Measurements from ENCODE around the gene PLEKHD1. TPM values are rescaled to one million over a fixed set of nuclear protein-coding genes. Genes with fewer than 3 reads are reported as not detected.

Gene PLEKHD1
- total and polyA plus RNA-seq, 5 donors from 2014 or later: 0.05 to 0.25 (median 0.18) TPM; not detected in 2

DNA sequence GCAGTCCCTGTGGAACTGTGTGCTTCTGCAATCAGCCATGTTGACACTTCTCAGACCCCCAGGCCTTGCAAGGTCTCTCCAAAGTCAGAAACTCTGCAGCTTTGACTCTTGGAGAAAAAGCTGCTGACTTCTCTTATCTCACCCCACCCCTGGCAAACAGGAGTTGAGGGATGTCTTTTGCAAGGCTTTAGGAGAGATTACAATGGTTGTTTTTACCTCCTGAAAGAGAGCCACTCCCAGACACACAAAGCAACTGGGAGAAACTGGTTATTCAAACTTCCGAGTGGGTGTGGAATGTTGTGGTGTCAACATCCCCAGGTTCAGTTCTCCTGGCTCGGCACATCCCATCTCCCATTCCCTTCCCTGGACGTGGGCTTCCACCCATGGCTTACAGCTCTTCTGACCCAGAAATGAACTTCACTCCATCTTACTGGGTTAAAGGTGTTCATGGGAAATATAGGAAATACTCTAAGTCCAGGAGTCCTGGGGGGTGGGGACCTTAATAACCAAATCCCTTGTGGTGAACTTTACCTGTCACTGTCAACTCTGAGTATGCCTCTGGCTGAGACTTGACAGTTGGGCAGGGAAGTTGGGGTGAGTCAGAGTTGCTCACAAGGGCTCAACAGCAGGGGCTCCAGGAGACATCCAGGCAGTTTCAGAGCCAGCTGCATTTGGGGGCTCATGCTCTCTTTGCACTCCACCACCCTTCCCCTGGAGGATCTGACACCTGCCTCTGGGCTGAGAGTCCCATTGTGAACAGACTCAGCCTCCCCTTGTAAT, 48.2 kb downstream of the PLEKHD1 start:
- Mint-ChIP-seq H3K27ac (peak overlapping the region in 1 of 3 donors; percentile 69), H3K27me3 (peaks cover 34% of the 10 kb centered on the region), H3K4me1 (no peaks in the 10 kb centered on the region), H3K9me3 (peaks cover 0 to 3% (median 0%) of the 10 kb centered on the region in 7 donors), H3K4me3 (no peak overlapping the region), H3K36me3 (no peaks in the 10 kb centered on the region)
- Histone ChIP-seq H3K36me3 (ENCODE audit: control insufficient read depth, insufficient read depth, low read length) (no peaks in the 10 kb centered on the region), H3K4me3 (ENCODE audit: low read depth, low read length) (no peak overlapping the region), H3K27ac (ENCODE audit: insufficient read depth, low read length, poor library complexity, severe bottlenecking) (no peak overlapping the region), H3K27me3 (ENCODE audit: control insufficient read depth, insufficient read depth, low read length) (peaks cover 9% of the 10 kb centered on the region), H3K4me1 (ENCODE audit: control insufficient read depth, insufficient read depth, low read length, poor library complexity, severe bottlenecking) (no peaks in the 10 kb centered on the region), H3K9me3 (ENCODE audit: control insufficient read depth in 2 of 2, low read length in 2 of 2) (no peaks in the 10 kb centered on the region)
- no peak for ATAC-seq (ENCODE audit: low read depth in 2 of 2)
- no peak for DNase-seq

- Mint-ChIP-seq H3K36me3 (no peaks in the 10 kb centered on the region), H3K9me3 (peaks cover 0 to 7% (median 0%) of the 10 kb centered on the region in 7 donors), H3K4me3 (no peak overlapping the region), H3K4me1 (no peaks in the 10 kb centered on the region), H3K27ac (no peak overlapping the region), H3K27me3 (peaks cover 43% of the 10 kb centered on the region)
- Histone ChIP-seq H3K9me3 (ENCODE audit: control insufficient read depth in 2 of 2, low read length in 2 of 2) (no peaks in the 10 kb centered on the region), H3K27ac (ENCODE audit: insufficient read depth, low read length, poor library complexity, severe bottlenecking) (no peak overlapping the region), H3K36me3 (ENCODE audit: control insufficient read depth, insufficient read depth, low read length) (no peaks in the 10 kb centered on the region), H3K4me1 (ENCODE audit: control insufficient read depth, insufficient read depth, low read length, poor library complexity, severe bottlenecking) (no peaks in the 10 kb centered on the region), H3K4me3 (ENCODE audit: low read depth, low read length) (no peak overlapping the region), H3K27me3 (ENCODE audit: control insufficient read depth, insufficient read depth, low read length) (peaks cover 9% of the 10 kb centered on the region)
- DNase-seq (no peak), ATAC-seq (ENCODE audit: low read depth in 2 of 2) (no peak)
These were observed 50.8 kb downstream of the PLEKHD1 start for GRCh38 chr14:69535230-69535848.

DNA sequence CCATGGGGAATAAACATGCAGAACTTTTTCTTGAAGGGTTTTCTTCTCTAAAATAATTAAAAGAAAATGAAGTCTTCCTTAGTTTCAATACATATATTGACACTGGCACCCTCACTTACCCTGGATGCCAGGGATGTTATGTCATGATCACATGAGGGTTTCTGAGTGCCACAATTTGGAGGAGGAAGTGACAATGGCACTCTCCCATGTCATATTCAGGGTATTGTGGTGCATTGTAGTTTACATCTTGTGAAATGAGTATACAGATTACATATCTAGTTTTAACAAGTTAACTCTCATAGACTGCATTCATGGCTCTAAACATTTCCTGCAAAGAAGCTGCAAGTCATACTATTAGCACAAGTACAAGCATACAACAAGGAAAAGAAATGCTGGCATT, 52.4 kb downstream of the PLEKHD1 start:
- no peak overlapping the region for H3K4me3 Mint-ChIP-seq
- no peaks in the 10 kb centered on the region for H3K36me3 ChIP-seq (ENCODE audit: control insufficient read depth, insufficient read depth, low read length)
- peaks cover 34% of the 10 kb centered on the region for H3K27me3 Mint-ChIP-seq
- peaks cover 9% of the 10 kb centered on the region for H3K27me3 ChIP-seq (ENCODE audit: control insufficient read depth, insufficient read depth, low read length)
- no peaks in the 10 kb centered on the region for H3K4me1 Mint-ChIP-seq
- no peak overlapping the region for H3K27ac Mint-ChIP-seq
- H3K27ac ChIP-seq (ENCODE audit: insufficient read depth, low read length, poor library complexity, severe bottlenecking): no peak overlapping the region
- no peaks in the 10 kb centered on the region for H3K36me3 Mint-ChIP-seq
- H3K4me3 ChIP-seq (ENCODE audit: low read depth, low read length): no peak overlapping the region
- peaks cover 0 to 7% (median 0%) of the 10 kb centered on the region in 7 donors for H3K9me3 Mint-ChIP-seq
- ATAC-seq (ENCODE audit: low read depth in 2 of 2) (no peak), DNase-seq (no peak)
- H3K4me1 ChIP-seq (ENCODE audit: control insufficient read depth, insufficient read depth, low read length, poor library complexity, severe bottlenecking): no peaks in the 10 kb centered on the region
- H3K9me3 ChIP-seq (ENCODE audit: control insufficient read depth in 2 of 2, low read length in 2 of 2): no peaks in the 10 kb centered on the region

DNA sequence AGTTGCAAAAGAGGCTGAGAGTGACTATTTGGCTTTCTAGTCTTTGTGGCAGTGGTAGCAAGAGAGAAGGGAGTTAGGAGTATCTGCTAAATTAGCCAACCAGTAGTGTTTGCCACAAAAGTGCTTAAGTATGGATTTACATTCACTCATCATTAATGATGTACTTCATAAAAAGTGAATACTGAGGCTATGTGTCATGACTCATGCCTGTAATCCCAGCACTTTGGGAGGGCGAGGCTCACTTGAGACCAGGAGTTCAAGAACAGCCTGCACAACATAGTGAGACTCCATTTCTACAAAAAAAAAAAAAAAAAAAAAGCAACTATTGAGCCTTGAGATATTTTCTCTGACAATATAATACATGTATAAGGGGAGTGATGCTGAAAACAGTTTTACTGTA, 53.4 kb downstream of the PLEKHD1 start:
- Histone ChIP-seq H3K27me3 (ENCODE audit: control insufficient read depth, insufficient read depth, low read length) (peaks cover 9% of the 10 kb centered on the region), H3K4me3 (ENCODE audit: low read depth, low read length) (no peak overlapping the region), H3K9me3 (ENCODE audit: control insufficient read depth in 2 of 2, low read length in 2 of 2) (no peaks in the 10 kb centered on the region), H3K36me3 (ENCODE audit: control insufficient read depth, insufficient read depth, low read length) (no peaks in the 10 kb centered on the region), H3K27ac (ENCODE audit: insufficient read depth, low read length, poor library complexity, severe bottlenecking) (no peak overlapping the region), H3K4me1 (ENCODE audit: control insufficient read depth, insufficient read depth, low read length, poor library complexity, severe bottlenecking) (no peaks in the 10 kb centered on the region)
- Mint-ChIP-seq H3K4me3 (no peak overlapping the region), H3K4me1 (no peaks in the 10 kb centered on the region), H3K27me3 (peaks cover 34% of the 10 kb centered on the region), H3K27ac (peak overlapping the region in 1 of 3 donors; percentile 20), H3K36me3 (no peaks in the 10 kb centered on the region), H3K9me3 (peaks cover 0 to 7% (median 0%) of the 10 kb centered on the region in 7 donors)
- no peak for DNase-seq
- ATAC-seq (ENCODE audit: low read depth in 2 of 2): no peak

- H3K36me3 Mint-ChIP-seq: no peaks in the 10 kb centered on the region
- no peaks in the 10 kb centered on the region for H3K9me3 ChIP-seq (ENCODE audit: control insufficient read depth in 2 of 2, low read length in 2 of 2)
- DNase-seq (no peak), ATAC-seq (ENCODE audit: low read depth in 2 of 2) (no peak)
- peaks cover 0 to 7% (median 0%) of the 10 kb centered on the region in 7 donors for H3K9me3 Mint-ChIP-seq
- no peak overlapping the region for H3K27ac Mint-ChIP-seq
- H3K4me3 Mint-ChIP-seq: no peak overlapping the region
- no peak overlapping the region for H3K4me3 ChIP-seq (ENCODE audit: low read depth, low read length)
- H3K4me1 ChIP-seq (ENCODE audit: control insufficient read depth, insufficient read depth, low read length, poor library complexity, severe bottlenecking): no peaks in the 10 kb centered on the region
- H3K36me3 ChIP-seq (ENCODE audit: control insufficient read depth, insufficient read depth, low read length): no peaks in the 10 kb centered on the region
- H3K27me3 Mint-ChIP-seq: peaks cover 32% of the 10 kb centered on the region
- no peak overlapping the region for H3K27ac ChIP-seq (ENCODE audit: insufficient read depth, low read length, poor library complexity, severe bottlenecking)
- peaks cover 0 to 3% (median 0%) of the 10 kb centered on the region in 4 donors for H3K4me1 Mint-ChIP-seq
- H3K27me3 ChIP-seq (ENCODE audit: control insufficient read depth, insufficient read depth, low read length): peaks cover 7% of the 10 kb centered on the region
These were observed 54.2 kb downstream of the PLEKHD1 start for GRCh38 chr14:69538766-69539165.

- no peaks in the 10 kb centered on the region for H3K4me1 ChIP-seq (ENCODE audit: control insufficient read depth, insufficient read depth, low read length, poor library complexity, severe bottlenecking)
- H3K27me3 ChIP-seq (ENCODE audit: control insufficient read depth, insufficient read depth, low read length): peaks cover 12% of the 10 kb centered on the region
- no peak for DNase-seq
- Mint-ChIP-seq H3K4me3 (no peak overlapping the region), H3K27me3 (peaks cover 29% of the 10 kb centered on the region), H3K4me1 (peaks cover 0 to 6% (median 0%) of the 10 kb centered on the region in 4 donors), H3K27ac (no peak overlapping the region), H3K36me3 (no peaks in the 10 kb centered on the region), H3K9me3 (peaks cover 0 to 6% (median 0%) of the 10 kb centered on the region in 7 donors)
- no peaks in the 10 kb centered on the region for H3K9me3 ChIP-seq (ENCODE audit: control insufficient read depth in 2 of 2, low read length in 2 of 2)
- no peaks in the 10 kb centered on the region for H3K36me3 ChIP-seq (ENCODE audit: control insufficient read depth, insufficient read depth, low read length)
- no peak for ATAC-seq (ENCODE audit: low read depth in 2 of 2)
- H3K4me3 ChIP-seq (ENCODE audit: low read depth, low read length): no peak overlapping the region
- H3K27ac ChIP-seq (ENCODE audit: insufficient read depth, low read length, poor library complexity, severe bottlenecking): no peak overlapping the region
These were observed 55.3 kb downstream of the PLEKHD1 start for GRCh38 chr14:69539631-69540410.

DNA sequence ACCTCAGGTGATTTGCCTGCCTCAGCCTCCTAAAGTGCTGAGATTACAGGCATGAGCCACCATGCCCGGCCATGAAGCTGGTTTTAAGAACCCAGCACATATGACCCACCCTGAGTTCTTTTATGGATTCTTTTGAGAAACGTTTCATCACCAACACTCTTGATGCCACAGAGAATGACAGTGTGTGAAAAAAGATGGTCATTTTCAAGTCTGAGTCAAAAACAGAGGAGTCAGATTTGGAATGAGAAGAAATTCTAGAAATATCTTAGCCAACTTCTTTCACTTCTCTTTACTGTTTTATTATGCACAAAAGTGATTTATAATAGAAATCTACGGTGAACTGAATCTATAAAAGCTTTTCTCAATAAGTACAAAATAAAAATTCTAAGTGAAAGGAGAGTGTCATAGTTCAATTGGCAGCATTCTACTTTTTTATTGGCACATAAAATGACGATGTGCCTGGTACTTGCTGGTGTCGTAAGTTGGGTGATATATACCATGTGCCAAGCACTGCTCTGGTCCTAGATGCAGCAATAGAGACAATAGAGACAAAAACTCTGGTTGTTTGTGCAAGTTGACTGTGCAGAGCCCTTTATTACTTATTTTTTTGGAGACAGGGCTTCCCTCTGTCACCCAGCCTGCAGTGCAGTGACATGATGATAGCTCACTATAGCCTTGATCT, 56.3 kb downstream of the PLEKHD1 start:
- H3K27me3 ChIP-seq (ENCODE audit: control insufficient read depth, insufficient read depth, low read length): peaks cover 8% of the 10 kb centered on the region
- no peaks in the 10 kb centered on the region for H3K36me3 Mint-ChIP-seq
- H3K27me3 Mint-ChIP-seq: peaks cover 26% of the 10 kb centered on the region
- peaks cover 0 to 6% (median 0%) of the 10 kb centered on the region in 4 donors for H3K4me1 Mint-ChIP-seq
- no peaks in the 10 kb centered on the region for H3K9me3 ChIP-seq (ENCODE audit: control insufficient read depth in 2 of 2, low read length in 2 of 2)
- H3K36me3 ChIP-seq (ENCODE audit: control insufficient read depth, insufficient read depth, low read length): no peaks in the 10 kb centered on the region
- peaks cover 0 to 4% (median 0%) of the 10 kb centered on the region in 7 donors for H3K9me3 Mint-ChIP-seq
- DNase-seq: no peak
- H3K4me1 ChIP-seq (ENCODE audit: control insufficient read depth, insufficient read depth, low read length, poor library complexity, severe bottlenecking): no peaks in the 10 kb centered on the region
- H3K4me3 ChIP-seq (ENCODE audit: low read depth, low read length): no peak overlapping the region
- H3K27ac ChIP-seq (ENCODE audit: insufficient read depth, low read length, poor library complexity, severe bottlenecking): no peak overlapping the region
- no peak for ATAC-seq (ENCODE audit: low read depth in 2 of 2)
- no peak overlapping the region for H3K27ac Mint-ChIP-seq
- H3K4me3 Mint-ChIP-seq: no peak overlapping the region

Measured in CD4-positive, CD25-positive, alpha-beta regulatory T cell (primary cell).